Stimulated activated CD8-positive, alpha-beta memory T cell treated with anti-CD3 and anti-CD28 coated beads, Interleukin-12 subunit alpha, Interleukin-12 subunit beta, amount 100 ng/mL, for 4 hours (primary cell): ENCODE results near the gene LRP1.
A peak's percentile ranks its signal among the peaks of the same experiment; 100 is the strongest.

Source experiments
- DNase-seq: peaks from one replicate; pipeline ENCODE4 v3.0.0-alpha.2; 2020; ENCODE audit warnings: low read depth

Gene LRP1

GRCh38 chr12:57224973-57225679, 96.8 kb downstream of the LRP1 start:
- DNase-seq: no peak

GRCh38 chr12:57225680-57226210, 97.5 kb downstream of the LRP1 start:
- no peak for DNase-seq

GRCh38 chr12:57226588-57227314, 98.5 kb downstream of the LRP1 start:
- DNase-seq: no peak

- DNase-seq: no peak
Observed at GRCh38 chr12:57227315-57228115, 99.2 kb downstream of the LRP1 start.

GRCh38 chr12:57229046-57229633, 100.9 kb downstream of the LRP1 start:
- DNase-seq: no peak

GRCh38 chr12:57229634-57230380, 101.5 kb downstream of the LRP1 start, which contains the start of gene SHMT2:
SHMT2 (plus strand) TSS chr12:57229711; CDS start chr12:57229779, 68 bp downstream.
- DNase-seq: peak; percentile 82

GRCh38 chr12:57230381-57231155, 102.3 kb downstream of the LRP1 start:
- no peak for DNase-seq

- no peak for DNase-seq
Observed at GRCh38 chr12:57231276-57232021, 103.2 kb downstream of the LRP1 start.

GRCh38 chr12:57232156-57232756, 104.0 kb downstream of the LRP1 start:
- no peak for DNase-seq

GRCh38 chr12:57233357-57234232, 105.3 kb downstream of the LRP1 start:
- no peak for DNase-seq

GRCh38 chr12:57234233-57234570, 105.9 kb downstream of the LRP1 start:
- DNase-seq: no peak

- DNase-seq: no peak
Observed at GRCh38 chr12:57234571-57235016, 106.3 kb downstream of the LRP1 start.

GRCh38 chr12:57235017-57235727, 106.9 kb downstream of the LRP1 start:
- DNase-seq: no peak

- DNase-seq: no peak
Observed at GRCh38 chr12:57235728-57236131, 107.4 kb downstream of the LRP1 start.

GRCh38 chr12:57236201-57236924, 108.1 kb downstream of the LRP1 start:
- no peak for DNase-seq

- no peak for DNase-seq
Observed at GRCh38 chr12:57236925-57237595, 108.8 kb downstream of the LRP1 start.

GRCh38 chr12:57237596-57237931, 109.3 kb downstream of the LRP1 start:
- DNase-seq: no peak
